Fibroblast of skin of scalp (primary cell): ENCODE results near the gene NFE2L3. TPM values are rescaled to one million over a fixed set of nuclear protein-coding genes. Genes with fewer than 3 reads are reported as not detected.
A peak's percentile ranks its signal among the peaks of the same experiment; 100 is the strongest.
"Not testable (repeated sequence)": the region's sequence is repeated elsewhere in the genome, so short reads cannot be mapped to it uniquely, and the experiment has no call there.

Experiments
- DNase-seq: peaks from one replicate; pipeline ENCODE4 v3.0.0-alpha.2; 2013
- polyA plus RNA-seq, 2 experiments: library from polyadenylated mRNA; unstranded; fragments of 120-200 nt; gene quantifications; one replicate each; pipeline ENCODE4 v1.2.1, GENCODE V29; 2013; ENCODE audit not compliant: insufficient read length in 2 of 2

The NFE2L3 gene, protein sequence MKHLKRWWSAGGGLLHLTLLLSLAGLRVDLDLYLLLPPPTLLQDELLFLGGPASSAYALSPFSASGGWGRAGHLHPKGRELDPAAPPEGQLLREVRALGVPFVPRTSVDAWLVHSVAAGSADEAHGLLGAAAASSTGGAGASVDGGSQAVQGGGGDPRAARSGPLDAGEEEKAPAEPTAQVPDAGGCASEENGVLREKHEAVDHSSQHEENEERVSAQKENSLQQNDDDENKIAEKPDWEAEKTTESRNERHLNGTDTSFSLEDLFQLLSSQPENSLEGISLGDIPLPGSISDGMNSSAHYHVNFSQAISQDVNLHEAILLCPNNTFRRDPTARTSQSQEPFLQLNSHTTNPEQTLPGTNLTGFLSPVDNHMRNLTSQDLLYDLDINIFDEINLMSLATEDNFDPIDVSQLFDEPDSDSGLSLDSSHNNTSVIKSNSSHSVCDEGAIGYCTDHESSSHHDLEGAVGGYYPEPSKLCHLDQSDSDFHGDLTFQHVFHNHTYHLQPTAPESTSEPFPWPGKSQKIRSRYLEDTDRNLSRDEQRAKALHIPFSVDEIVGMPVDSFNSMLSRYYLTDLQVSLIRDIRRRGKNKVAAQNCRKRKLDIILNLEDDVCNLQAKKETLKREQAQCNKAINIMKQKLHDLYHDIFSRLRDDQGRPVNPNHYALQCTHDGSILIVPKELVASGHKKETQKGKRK
- polyA plus RNA-seq (2013, experiment 1 of 2; ENCODE audit: insufficient read length) = 1.3 TPM
- 1.0 TPM for polyA plus RNA-seq (2013, experiment 2 of 2; ENCODE audit: insufficient read length)

- peak; percentile 44 for DNase-seq
These were observed at the start of gene NFE2L3 for GRCh38 chr7:26151953-26152781. TSS of gene NFE2L3 (plus strand) at chr7:26152198. CDS start at chr7:26152499, 301 bp downstream.

DNA sequence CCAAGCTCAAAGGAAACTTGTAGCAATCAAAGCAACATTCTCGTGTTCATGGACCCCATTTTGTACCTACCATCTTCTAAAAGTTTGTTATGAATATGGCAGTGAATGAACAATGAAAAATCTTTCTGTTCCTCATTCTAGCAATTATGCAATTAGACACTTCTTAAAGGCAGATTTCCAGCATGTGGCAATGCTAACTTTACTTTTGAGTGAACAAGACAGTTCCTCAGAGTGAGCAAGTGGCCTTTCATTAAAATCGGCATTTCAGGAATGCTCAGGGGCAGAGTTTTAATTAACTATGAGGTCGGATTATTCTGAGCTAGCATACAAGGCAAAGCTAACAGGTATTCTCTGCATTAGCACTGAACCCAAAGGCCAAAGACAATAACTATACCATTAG lies 48.4 kb upstream of the NFE2L3 start:
- DNase-seq = no peak

- no peak for DNase-seq
These were observed 46.8 kb upstream of the NFE2L3 start for GRCh38 chr7:26105236-26105635.

GRCh38 chr7:26105931-26106330 lies 46.1 kb upstream of the NFE2L3 start:
- no peak for DNase-seq

- no peak for DNase-seq
These were observed 39.7 kb upstream of the NFE2L3 start for GRCh38 chr7:26112203-26112740.

DNA sequence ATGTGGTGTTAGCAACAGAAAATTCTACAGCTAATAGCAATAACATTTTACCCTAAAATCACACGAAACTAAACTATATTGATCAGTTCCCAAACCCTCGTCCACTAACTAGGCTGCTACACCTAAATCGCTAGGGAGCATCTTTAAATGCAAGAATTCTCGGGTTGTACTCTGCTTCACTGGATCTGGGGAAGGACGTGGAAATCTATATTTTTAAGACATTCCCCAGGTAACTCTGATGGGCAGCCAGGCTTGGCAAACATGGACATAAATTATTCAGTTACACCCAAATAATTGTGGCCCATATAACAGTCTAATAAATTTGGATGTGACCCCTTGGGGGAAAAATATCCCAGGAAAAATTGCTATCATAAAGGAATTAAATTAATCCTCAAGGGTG lies 36.3 kb upstream of the NFE2L3 start:
- no peak for DNase-seq

DNA sequence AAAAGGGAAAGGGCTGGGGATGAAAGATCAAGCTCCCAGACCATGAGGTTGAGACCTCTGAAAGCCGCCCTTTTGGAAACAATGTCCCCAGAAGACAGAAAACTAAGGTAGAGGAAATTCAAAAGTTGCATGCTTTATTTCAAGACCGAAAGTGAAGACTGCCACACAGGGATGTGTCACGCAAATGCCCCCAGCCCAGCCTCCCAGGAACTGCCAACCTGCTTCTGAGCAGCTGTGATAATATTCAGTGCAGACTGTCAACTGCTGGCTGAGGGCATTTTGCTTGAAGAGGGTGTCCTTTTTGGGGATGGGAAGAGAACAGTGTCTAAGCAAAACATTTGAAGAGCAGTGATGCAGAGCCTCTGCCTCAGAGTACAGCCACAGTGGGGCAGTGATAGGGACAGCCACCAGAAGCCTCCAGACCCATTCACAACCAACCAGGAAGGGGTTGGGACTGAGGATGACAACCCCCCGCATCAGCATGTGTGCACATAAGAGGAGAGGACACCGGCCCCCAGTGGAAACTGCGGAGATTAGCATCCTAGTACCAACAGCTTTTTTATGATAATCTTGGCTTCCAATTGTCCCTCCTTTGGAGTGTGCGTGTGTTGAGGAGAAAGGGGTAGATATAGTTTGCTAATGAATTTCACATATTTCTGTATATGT lies 34.7 kb upstream of the NFE2L3 start:
- DNase-seq = no peak

DNA sequence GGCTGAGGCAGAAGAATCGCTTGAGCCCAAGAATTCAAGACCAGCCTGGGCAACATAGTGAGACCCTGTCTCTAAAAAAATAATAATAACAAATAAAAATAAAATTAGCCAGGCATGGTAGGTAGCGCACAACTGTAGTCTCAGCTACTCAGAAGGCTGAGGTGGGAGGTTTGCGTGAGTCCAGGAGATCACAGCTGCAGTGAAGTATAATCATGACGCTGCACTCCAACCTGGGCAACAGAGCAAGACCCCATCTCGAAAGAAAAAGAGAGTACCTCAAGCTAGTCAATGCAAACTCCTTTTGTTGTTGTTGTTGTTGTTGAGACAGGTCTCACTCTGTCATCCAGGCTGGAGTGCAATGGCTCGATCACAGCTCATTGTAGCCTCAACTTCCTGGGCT lies 34.0 kb upstream of the NFE2L3 start:
- no peak for DNase-seq

DNA sequence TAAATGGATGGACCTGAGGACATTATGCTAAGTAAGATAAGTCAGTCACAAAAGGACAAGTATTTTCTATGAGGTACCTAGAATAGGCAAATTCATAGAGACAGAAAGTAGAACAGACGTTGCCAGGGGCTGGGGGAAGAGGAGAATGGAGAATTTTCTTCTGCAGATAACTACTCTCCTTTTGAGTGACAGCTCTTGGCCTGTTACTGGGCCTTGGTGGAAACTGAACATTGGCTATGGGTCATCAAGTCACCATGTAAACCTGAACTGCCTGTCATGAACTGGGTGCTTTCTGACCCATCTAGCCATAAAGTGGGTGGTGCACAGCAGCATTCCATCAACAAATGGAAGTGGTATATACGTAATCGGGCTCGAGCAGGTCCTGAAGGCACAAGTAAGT lies 29.3 kb upstream of the NFE2L3 start:
- no peak for DNase-seq

GRCh38 chr7:26124775-26125174 lies 27.2 kb upstream of the NFE2L3 start:
- not testable (repeated sequence) for DNase-seq

GRCh38 chr7:26127411-26127810 lies 24.6 kb upstream of the NFE2L3 start:
- DNase-seq = no peak

DNA sequence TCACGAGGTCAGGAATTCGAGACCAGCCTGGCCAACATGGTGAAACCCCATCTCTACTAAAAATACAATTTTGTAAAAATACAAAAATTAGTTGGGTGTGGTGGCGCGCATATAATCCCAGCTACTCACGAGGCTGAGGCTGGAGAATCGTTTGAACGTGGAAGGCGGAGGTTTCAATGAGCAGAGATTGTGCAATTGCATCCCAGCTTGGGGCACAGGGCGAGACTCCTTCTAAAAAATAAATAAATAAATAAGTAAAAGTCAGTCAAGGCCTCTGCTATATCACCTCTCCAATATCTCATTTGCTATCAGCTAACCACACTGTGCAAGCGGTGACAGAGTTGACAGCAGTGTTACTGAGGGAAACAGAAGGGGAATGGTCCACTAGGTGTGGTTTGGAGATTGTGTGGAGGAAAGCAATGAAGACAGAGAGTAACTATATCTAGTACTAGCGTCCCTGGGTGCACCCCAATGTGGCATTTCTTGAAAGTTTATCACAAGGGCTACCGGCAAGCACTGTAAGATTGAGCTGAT lies 20.9 kb upstream of the NFE2L3 start:
- no peak for DNase-seq

GRCh38 chr7:26135076-26135475 lies 16.9 kb upstream of the NFE2L3 start:
- no peak for DNase-seq

- DNase-seq = no peak
These were observed 16.4 kb upstream of the NFE2L3 start for GRCh38 chr7:26135551-26135950.

DNA sequence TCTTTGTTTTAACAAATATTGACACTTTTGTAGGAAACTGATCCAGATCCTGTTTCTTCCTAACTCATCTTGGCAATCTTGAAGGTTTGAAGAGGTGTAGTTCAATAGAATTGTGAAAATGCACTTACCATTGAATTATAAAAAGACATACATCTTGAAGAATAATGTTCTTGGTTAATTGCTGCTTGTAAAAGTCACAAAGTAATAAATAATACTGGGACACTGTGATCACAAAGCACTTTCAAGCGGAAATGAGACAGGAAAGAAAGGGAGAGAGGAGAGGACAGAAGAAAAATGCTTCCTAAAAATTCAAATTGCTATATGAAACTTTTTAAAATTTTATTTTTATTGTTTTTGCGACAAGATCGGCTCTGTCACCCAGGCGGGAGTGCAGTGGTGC lies 15.2 kb upstream of the NFE2L3 start:
- no peak for DNase-seq

DNA sequence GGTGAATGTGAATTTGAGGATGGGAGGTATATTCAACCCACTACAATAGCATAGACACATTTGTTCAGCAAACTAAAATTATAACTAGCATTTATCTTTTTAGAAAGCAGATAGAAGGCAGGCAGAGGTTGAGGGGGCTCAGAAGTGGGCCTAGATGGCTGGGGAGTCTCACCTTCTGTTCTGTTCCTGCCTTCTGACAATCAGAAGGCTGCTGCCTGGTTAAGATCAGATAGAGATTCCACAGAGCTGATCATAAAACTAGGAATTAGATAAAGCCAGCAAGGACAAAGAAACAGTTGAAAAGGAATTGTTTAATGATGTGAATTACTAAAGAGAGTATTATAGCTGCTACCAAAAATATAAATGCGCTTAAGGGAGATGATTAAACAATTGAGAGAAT lies 11.6 kb upstream of the NFE2L3 start:
- no peak for DNase-seq

- no peak for DNase-seq
These were observed 10.9 kb upstream of the NFE2L3 start for GRCh38 chr7:26141077-26141476.

DNA sequence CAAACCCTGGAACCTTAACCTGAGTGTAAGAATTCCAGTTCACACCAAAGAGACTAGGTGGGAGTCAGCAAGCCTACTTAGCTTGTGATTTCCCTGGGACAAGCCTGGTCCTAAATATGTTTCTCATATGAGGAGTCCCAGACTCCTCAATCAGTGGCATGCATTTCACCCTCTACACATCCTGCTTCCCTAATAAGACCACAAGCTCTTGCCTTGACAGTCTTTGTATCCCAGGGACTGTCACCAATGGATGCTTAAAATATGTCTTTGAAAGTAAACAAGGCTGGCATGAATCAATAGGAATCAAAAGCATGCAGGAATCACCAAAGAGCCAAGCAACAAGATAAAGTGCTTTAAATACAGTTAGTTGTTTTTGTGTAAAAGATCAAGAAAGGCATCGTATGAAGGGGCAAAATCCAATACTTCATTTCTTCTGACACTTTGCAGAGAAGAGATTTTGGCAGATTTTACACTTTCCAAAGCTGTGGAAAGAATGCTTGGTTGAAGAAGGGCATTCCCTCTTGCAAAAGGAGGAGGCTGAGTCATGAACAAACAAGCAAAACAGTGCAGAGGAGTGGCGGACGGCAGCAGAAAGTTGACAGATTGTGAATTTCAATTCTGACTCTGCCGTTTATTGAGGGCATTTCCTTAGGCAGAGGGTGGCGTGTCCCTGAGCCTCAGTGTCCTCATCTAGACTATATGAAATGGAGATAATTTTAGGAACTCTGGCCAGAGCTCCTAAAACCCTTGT lies 8.5 kb upstream of the NFE2L3 start:
- DNase-seq = no peak

- no peak for DNase-seq
These were observed 7.6 kb upstream of the NFE2L3 start for GRCh38 chr7:26144184-26145080.

DNA sequence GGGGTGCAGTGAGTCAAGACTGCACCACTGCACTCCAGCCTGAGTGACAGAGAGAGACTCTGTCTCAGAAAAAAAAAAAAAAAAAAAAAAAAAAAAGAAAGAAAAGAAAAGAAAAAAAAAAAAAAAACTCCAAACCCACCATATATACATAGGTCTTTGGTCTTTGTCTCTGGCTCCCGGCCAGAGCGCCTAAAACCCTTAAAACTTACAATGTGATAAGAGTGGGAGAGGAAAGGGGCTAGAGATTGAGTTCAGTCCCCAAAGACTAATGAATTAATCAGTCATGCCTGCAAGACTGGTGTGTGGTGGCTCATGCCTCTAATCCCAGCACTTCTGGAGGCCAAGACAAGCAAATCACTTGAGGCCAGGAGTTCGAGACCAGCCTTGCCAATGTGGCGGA lies 6.8 kb upstream of the NFE2L3 start:
- no peak for DNase-seq
